ENCODE data around the gene GID4.

The GID4 gene

GRCh38 chr17:18038861-18039534 lies at the start of gene GID4, which contains the start of gene ATPAF2:
GID4 (plus strand) TSS chr17:18039408; CDS start chr17:18039465, 57 bp downstream.
ATPAF2 (minus strand) TSS chr17:18039168; CDS start chr17:18039013, 155 bp downstream.
- TF ChIP-seq FOXM1 (IDR thresholded peaks at IDR 0.05; ENCODE audit: borderline replicate concordance, low read depth) (no peak), EP300 (IDR thresholded peaks at IDR 0.05; ENCODE audit: borderline replicate concordance) (no peak), CREB1 (IDR thresholded peaks at IDR 0.05; ENCODE audit: low read depth) (peak; percentile 84), ZBTB7A (IDR thresholded peaks at IDR 0.05; ENCODE audit: low read depth) (no peak), USF1 (IDR thresholded peaks at IDR 0.05) (peak; percentile 97), REST (IDR thresholded peaks at IDR 0.05; ENCODE audit: low read depth) (no peak), RAD21 (IDR thresholded peaks at IDR 0.05; ENCODE audit: low read depth) (no peak), EGR1 (IDR thresholded peaks at IDR 0.05) (peak; percentile 52; the same call in 1 of the 2 replicates), MAX (IDR thresholded peaks at IDR 0.05) (peak; percentile 76; the same call in 1 of the 2 replicates), YY1 (IDR thresholded peaks at IDR 0.05; ENCODE audit: low read depth) (peak; percentile 98), NFIC (IDR thresholded peaks at IDR 0.05) (no peak), TEAD4 (IDR thresholded peaks at IDR 0.05) (no peak), TCF12 (IDR thresholded peaks at IDR 0.05; ENCODE audit: low read depth) (peak; percentile 29; the same call in 1 of the 2 replicates), CEBPB (IDR thresholded peaks at IDR 0.05) (no peak), TAF1 (IDR thresholded peaks at IDR 0.05; ENCODE audit: low read depth) (peak; percentile 82)

- no peak for TF ChIP-seq CREB1 (IDR thresholded peaks at IDR 0.05; ENCODE audit: low read depth)
- TF ChIP-seq RAD21 (IDR thresholded peaks at IDR 0.05; ENCODE audit: low read depth), result no peak
- TF ChIP-seq USF1 (IDR thresholded peaks at IDR 0.05), result no peak
- TF ChIP-seq MAX (IDR thresholded peaks at IDR 0.05), result no peak
- no peak for TF ChIP-seq FOXM1 (IDR thresholded peaks at IDR 0.05; ENCODE audit: borderline replicate concordance, low read depth)
- TF ChIP-seq REST (IDR thresholded peaks at IDR 0.05; ENCODE audit: low read depth), result no peak
- TF ChIP-seq YY1 (IDR thresholded peaks at IDR 0.05; ENCODE audit: low read depth), result no peak
- no peak for TF ChIP-seq ZBTB7A (IDR thresholded peaks at IDR 0.05; ENCODE audit: low read depth)
- no peak for TF ChIP-seq CEBPB (IDR thresholded peaks at IDR 0.05)
- no peak for TF ChIP-seq NFIC (IDR thresholded peaks at IDR 0.05)
- no peak for TF ChIP-seq EGR1 (IDR thresholded peaks at IDR 0.05)
- TF ChIP-seq TCF12 (IDR thresholded peaks at IDR 0.05; ENCODE audit: low read depth), result no peak
- no peak for TF ChIP-seq EP300 (IDR thresholded peaks at IDR 0.05; ENCODE audit: borderline replicate concordance)
- no peak for TF ChIP-seq TAF1 (IDR thresholded peaks at IDR 0.05; ENCODE audit: low read depth)
- TF ChIP-seq TEAD4 (IDR thresholded peaks at IDR 0.05), result no peak
These were observed 49.6 kb upstream of the GID4 start for GRCh38 chr17:17989618-17990017.

GRCh38 chr17:17990282-17990681 lies 48.9 kb upstream of the GID4 start:
- TF ChIP-seq EP300 (IDR thresholded peaks at IDR 0.05; ENCODE audit: borderline replicate concordance), result no peak
- no peak for TF ChIP-seq REST (IDR thresholded peaks at IDR 0.05; ENCODE audit: low read depth)
- TF ChIP-seq CREB1 (IDR thresholded peaks at IDR 0.05; ENCODE audit: low read depth), result no peak
- TF ChIP-seq ZBTB7A (IDR thresholded peaks at IDR 0.05; ENCODE audit: low read depth), result no peak
- TF ChIP-seq USF1 (IDR thresholded peaks at IDR 0.05), result no peak
- TF ChIP-seq TEAD4 (IDR thresholded peaks at IDR 0.05), result no peak
- TF ChIP-seq NFIC (IDR thresholded peaks at IDR 0.05), result no peak
- no peak for TF ChIP-seq MAX (IDR thresholded peaks at IDR 0.05)
- TF ChIP-seq TCF12 (IDR thresholded peaks at IDR 0.05; ENCODE audit: low read depth), result no peak
- no peak for TF ChIP-seq FOXM1 (IDR thresholded peaks at IDR 0.05; ENCODE audit: borderline replicate concordance, low read depth)
- TF ChIP-seq TAF1 (IDR thresholded peaks at IDR 0.05; ENCODE audit: low read depth), result no peak
- no peak for TF ChIP-seq RAD21 (IDR thresholded peaks at IDR 0.05; ENCODE audit: low read depth)
